Fibroblast of mammary gland (primary cell): ENCODE data around the gene CHST2.

ENCODE experiments used
- DNase-seq: peaks from one replicate; pipeline ENCODE4 v3.0.0-alpha.2; 2010; ENCODE audit warnings: low read depth
- H3K4me3 ChIP-seq: 2 replicates; pipeline ENCODE4 v1.5.1; 2011; ENCODE audit warnings: low read depth, mild to moderate bottlenecking, low read length, moderate library complexity; ENCODE audit not compliant: control insufficient read depth
- TF ChIP-seq, protein P1 (sequence below): conservative IDR thresholded peaks from 2 replicates; pipeline ENCODE4 v1.5.1; 2011; ENCODE audit warnings: low read depth, low read length, inconsistent platforms; ENCODE audit not compliant: control insufficient read depth, insufficient read depth

Gene CHST2

DNA sequence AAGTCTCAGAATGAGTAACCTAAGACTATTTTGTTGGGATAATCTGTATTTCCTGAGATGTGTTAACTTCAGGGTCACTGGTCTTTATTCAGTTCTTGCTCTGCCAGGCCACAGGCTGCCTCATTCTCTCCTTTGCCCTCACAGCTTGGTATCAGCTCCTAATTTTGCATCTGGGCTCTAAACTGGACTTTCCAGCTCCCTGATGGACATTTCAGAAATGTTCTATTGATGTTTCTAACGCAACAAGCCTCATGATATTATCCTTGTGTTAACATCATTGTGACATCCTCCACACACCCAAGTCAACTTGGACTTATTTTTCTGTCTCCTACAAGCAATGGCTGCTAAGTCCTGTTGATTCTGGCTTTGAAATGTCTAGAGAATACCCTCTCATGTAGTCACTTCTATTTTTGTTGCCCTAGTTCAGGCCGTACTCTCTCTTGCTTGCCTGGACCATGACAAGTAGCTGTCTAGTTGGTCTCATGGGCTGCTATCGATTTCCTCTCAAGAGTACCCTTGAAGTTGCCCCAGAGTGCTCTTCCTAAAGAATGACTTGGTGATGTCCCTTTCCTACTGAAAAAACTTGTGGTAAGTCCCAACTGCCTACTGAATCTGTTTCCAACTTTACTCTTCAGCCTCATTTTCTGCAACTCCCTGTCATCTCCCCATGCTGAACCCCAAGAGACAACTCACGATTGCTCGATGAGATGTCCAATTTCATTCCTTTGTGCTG lies 52.7 kb downstream of the CHST2 start:
- H3K4me3 ChIP-seq, result no peak overlapping the region
- TF ChIP-seq, protein P1, sequence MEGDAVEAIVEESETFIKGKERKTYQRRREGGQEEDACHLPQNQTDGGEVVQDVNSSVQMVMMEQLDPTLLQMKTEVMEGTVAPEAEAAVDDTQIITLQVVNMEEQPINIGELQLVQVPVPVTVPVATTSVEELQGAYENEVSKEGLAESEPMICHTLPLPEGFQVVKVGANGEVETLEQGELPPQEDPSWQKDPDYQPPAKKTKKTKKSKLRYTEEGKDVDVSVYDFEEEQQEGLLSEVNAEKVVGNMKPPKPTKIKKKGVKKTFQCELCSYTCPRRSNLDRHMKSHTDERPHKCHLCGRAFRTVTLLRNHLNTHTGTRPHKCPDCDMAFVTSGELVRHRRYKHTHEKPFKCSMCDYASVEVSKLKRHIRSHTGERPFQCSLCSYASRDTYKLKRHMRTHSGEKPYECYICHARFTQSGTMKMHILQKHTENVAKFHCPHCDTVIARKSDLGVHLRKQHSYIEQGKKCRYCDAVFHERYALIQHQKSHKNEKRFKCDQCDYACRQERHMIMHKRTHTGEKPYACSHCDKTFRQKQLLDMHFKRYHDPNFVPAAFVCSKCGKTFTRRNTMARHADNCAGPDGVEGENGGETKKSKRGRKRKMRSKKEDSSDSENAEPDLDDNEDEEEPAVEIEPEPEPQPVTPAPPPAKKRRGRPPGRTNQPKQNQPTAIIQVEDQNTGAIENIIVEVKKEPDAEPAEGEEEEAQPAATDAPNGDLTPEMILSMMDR, result no peak
- no peak for DNase-seq

DNA sequence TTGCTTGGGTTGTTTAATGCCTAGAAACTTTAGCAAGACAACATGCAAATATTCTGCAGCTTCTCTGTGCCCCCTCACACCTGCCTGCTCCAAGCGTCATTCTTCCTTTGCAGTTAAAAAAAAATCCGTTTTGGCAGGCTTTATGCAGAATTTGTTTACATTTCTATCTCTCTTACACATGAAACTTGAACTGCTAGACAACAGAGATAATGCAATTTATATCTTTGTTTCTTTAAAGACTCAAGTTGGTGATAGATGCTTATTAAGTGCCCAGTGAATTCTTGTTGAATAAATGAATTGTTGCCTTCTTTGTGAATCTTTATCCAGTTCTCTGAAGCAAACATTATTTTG lies 53.2 kb downstream of the CHST2 start:
- TF ChIP-seq, protein P1, result no peak
- H3K4me3 ChIP-seq, result no peak overlapping the region
- DNase-seq, result no peak

DNA sequence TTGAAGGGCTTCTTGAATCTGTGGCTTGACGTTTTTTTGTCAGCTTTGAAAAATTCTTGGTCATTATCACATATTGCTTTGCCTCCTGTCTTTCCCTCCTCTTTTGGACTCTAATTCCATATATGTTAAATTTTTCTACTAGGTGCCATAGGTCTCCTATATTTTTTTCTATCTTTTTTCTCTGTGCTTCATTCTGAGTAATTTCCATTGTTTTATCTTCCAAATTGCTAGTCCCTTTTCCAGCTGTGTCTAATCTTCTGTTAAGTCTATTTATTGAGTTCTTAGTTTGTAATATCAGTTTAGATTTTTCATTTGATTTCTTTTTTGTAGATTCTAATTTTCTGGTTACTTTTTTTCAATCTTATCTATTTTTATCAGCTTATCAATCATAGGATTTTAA lies 53.7 kb downstream of the CHST2 start:
- no peak overlapping the region for H3K4me3 ChIP-seq
- TF ChIP-seq, protein P1, result no peak
- DNase-seq, result no peak
